Endothelial cell (in vitro differentiated cells): Measurements from ENCODE around the gene SRRM2. TPM values are rescaled to one million over a fixed set of nuclear protein-coding genes. Genes with fewer than 3 reads are reported as not detected.
A peak's percentile ranks its signal among the peaks of the same experiment; 100 is the strongest.

ENCODE experiments used
- DNase-seq: peaks from one replicate; pipeline ENCODE4 v3.0.0; 2021; ENCODE audit warnings: low spot score
- H3K27ac Mint-ChIP-seq: one replicate; pipeline ENCODE4 v1.8.0; 2021; ENCODE audit warnings: mixed read lengths, inconsistent platforms; ENCODE audit not compliant: unreplicated experiment
- H3K27me3 Mint-ChIP-seq: one replicate; pipeline ENCODE4 v1.8.0; 2021; ENCODE audit warnings: mild to moderate bottlenecking, moderate library complexity, mixed read lengths, inconsistent platforms; ENCODE audit not compliant: unreplicated experiment
- H3K36me3 Mint-ChIP-seq: one replicate; pipeline ENCODE4 v1.8.0; 2021; ENCODE audit warnings: mild to moderate bottlenecking, low read depth, mixed read lengths, inconsistent platforms; ENCODE audit not compliant: unreplicated experiment
- H3K4me1 Mint-ChIP-seq: one replicate; pipeline ENCODE4 v1.8.0; 2021; ENCODE audit warnings: mild to moderate bottlenecking, mixed read lengths, inconsistent platforms; ENCODE audit not compliant: unreplicated experiment
- H3K4me3 Mint-ChIP-seq: one replicate; pipeline ENCODE4 v1.8.0; 2021; ENCODE audit warnings: mild to moderate bottlenecking, mixed read lengths, inconsistent platforms; ENCODE audit not compliant: unreplicated experiment
- H3K9me3 Mint-ChIP-seq: one replicate; pipeline ENCODE4 v1.8.0; 2021; ENCODE audit warnings: mixed read lengths, inconsistent platforms; ENCODE audit not compliant: unreplicated experiment
- total RNA-seq: library from RNA; stranded (reverse); fragmentation: NEBNext Ultra II Directional; extraction: Animal tissue kit (Norgen Biotek cat#: 25700); gene quantifications from one replicate; pipeline ENCODE4 v1.2.1, GENCODE V29; 2021; ENCODE audit not compliant: unreplicated experiment
- TF ChIP-seq, protein P1 (sequence below): fragments of 200-600 bp; sonication (generic); IDR thresholded peaks from one replicate; pipeline ENCODE4 v1.5.0; 2021; ENCODE audit warnings: antibody characterized with exemption; ENCODE audit not compliant: unreplicated experiment

Gene SRRM2
- total RNA-seq, 1 donor from 2014 or later = 456 TPM

GRCh38 chr16:2817340-2818271 is 65.2 kb downstream of the SRRM2 start:
- Mint-ChIP-seq H3K4me3 (no peak overlapping the region), H3K9me3 (no peaks in the 10 kb centered on the region), H3K36me3 (no peaks in the 10 kb centered on the region), H3K27me3 (peaks cover 12% of the 10 kb centered on the region), H3K27ac (no peak overlapping the region), H3K4me1 (no peaks in the 10 kb centered on the region)
- TF ChIP-seq, protein P1, sequence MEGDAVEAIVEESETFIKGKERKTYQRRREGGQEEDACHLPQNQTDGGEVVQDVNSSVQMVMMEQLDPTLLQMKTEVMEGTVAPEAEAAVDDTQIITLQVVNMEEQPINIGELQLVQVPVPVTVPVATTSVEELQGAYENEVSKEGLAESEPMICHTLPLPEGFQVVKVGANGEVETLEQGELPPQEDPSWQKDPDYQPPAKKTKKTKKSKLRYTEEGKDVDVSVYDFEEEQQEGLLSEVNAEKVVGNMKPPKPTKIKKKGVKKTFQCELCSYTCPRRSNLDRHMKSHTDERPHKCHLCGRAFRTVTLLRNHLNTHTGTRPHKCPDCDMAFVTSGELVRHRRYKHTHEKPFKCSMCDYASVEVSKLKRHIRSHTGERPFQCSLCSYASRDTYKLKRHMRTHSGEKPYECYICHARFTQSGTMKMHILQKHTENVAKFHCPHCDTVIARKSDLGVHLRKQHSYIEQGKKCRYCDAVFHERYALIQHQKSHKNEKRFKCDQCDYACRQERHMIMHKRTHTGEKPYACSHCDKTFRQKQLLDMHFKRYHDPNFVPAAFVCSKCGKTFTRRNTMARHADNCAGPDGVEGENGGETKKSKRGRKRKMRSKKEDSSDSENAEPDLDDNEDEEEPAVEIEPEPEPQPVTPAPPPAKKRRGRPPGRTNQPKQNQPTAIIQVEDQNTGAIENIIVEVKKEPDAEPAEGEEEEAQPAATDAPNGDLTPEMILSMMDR = no peak
- DNase-seq = no peak

DNA sequence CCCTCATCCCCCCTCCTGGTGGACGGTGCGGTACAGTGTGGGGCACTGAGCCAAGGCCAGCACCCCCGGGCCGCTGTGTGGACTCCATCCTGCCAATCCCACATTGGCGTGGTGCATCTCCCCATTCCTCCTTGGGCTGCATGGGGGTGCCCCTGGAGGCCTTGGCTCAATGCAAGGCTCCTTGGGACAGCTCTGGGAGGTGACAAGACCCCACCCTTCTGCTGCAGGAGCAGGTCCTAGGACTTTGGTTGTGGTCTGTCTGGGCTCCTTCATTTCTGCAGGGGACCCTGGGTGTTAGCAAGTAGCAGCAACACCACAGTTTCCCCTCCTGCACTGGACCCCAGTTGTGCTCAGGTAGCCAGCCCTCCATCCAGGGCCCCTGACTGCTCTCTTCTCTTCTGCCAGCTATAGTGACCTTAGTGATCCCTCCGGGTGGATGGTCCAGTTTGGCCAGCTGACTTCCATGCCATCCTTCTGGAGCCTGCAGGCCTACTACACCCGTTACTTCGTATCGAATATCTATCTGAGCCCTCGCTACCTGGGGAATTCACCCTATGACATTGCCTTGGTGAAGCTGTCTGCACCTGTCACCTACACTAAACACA is 65.9 kb downstream of the SRRM2 start:
- no peaks in the 10 kb centered on the region for H3K9me3 Mint-ChIP-seq
- peaks cover 12% of the 10 kb centered on the region for H3K27me3 Mint-ChIP-seq
- no peak overlapping the region for H3K27ac Mint-ChIP-seq
- TF ChIP-seq, protein P1 = no peak
- no peaks in the 10 kb centered on the region for H3K4me1 Mint-ChIP-seq
- peak overlapping the region; percentile 23 for H3K4me3 Mint-ChIP-seq
- no peaks in the 10 kb centered on the region for H3K36me3 Mint-ChIP-seq
- DNase-seq = no peak

GRCh38 chr16:2819179-2819938 is 66.9 kb downstream of the SRRM2 start:
- peaks cover 13% of the 10 kb centered on the region for H3K27me3 Mint-ChIP-seq
- no peaks in the 10 kb centered on the region for H3K36me3 Mint-ChIP-seq
- TF ChIP-seq, protein P1 = no peak
- H3K4me3 Mint-ChIP-seq = no peak overlapping the region
- no peaks in the 10 kb centered on the region for H3K9me3 Mint-ChIP-seq
- no peak for DNase-seq
- H3K4me1 Mint-ChIP-seq = no peaks in the 10 kb centered on the region
- no peak overlapping the region for H3K27ac Mint-ChIP-seq

DNA sequence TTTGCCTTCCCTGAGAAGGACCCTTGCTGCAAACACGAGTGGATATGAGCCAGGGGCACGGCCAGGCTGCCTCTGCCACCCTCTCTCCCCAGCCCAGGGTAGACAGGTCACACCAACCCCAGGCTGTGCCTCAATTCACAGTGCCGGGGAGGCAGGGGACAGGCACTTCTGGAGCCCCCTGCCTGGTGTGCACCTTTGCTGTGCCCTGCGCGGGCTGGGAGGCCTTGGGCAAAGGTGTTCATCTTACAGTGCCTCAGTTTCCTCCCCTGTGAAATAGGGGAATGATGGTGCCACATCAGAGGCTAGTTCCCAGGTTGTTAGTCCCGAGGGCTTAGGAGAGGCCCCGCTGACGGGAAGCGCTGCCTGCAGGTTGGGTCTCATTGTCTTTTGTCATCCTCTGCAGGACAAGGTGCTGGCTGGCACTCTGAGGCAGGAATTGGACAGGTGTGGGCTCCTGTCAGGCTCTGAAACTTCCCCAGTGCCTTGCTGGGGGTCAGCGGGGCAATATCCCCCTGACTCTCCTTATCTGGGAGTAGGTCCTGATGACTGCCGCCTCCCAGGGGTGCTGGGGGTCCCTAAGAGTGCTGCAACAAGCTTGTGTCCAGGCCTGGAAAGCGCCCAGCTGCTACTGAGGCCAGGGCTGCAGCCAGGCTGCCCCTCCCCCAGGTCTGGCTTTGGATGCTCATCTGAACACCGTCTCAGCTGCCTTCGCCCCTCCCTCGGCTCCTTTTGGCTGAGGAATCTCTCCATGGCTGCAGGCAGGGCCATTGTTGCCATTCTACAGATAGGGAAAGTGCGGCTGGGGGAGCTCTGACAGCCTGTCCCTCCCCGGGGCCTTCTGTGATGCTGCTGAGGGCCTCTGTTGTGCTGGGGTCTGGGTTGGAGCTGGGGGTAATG is 67.7 kb downstream of the SRRM2 start:
- no peak overlapping the region for H3K27ac Mint-ChIP-seq
- no peak for DNase-seq
- TF ChIP-seq, protein P1 = no peak

More for the DNA sequence above, 67.7 kb downstream of the SRRM2 start:
- Mint-ChIP-seq H3K36me3 (no peaks in the 10 kb centered on the region), H3K4me3 (no peak overlapping the region), H3K9me3 (no peaks in the 10 kb centered on the region), H3K4me1 (no peaks in the 10 kb centered on the region), H3K27me3 (peaks cover 13% of the 10 kb centered on the region)

Other genes starting within 250 kb of the SRRM2 start
- gene ATP6V0C, start 238.7 kb upstream of the SRRM2 start, total RNA-seq = 157 TPM
- gene AMDHD2, start 232.3 kb upstream of the SRRM2 start, total RNA-seq = 53.3 TPM
- not detected for gene CEMP1, start 221.2 kb upstream of the SRRM2 start, total RNA-seq
- gene PDPK1, start 214.6 kb upstream of the SRRM2 start, total RNA-seq = 33.6 TPM
- 24.3 TPM for gene KCTD5, start 70.1 kb upstream of the SRRM2 start, total RNA-seq
- 0.90 TPM for gene PRSS27, start 32.4 kb upstream of the SRRM2 start, total RNA-seq
- 195 TPM for gene ELOB, start 24.6 kb downstream of the SRRM2 start, total RNA-seq
- not detected for gene PRSS33, start 34.9 kb downstream of the SRRM2 start, total RNA-seq
- not detected for gene PRSS41, start 45.8 kb downstream of the SRRM2 start, total RNA-seq
- not detected for gene PRSS21, start 64.6 kb downstream of the SRRM2 start, total RNA-seq
- gene ZG16B, start 77.7 kb downstream of the SRRM2 start, total RNA-seq = 1.3 TPM
- gene PRSS22, start 105.5 kb downstream of the SRRM2 start, total RNA-seq = 0.59 TPM
- gene FLYWCH2, start 130.6 kb downstream of the SRRM2 start, total RNA-seq = 24.9 TPM
- gene FLYWCH1, start 159.3 kb downstream of the SRRM2 start, total RNA-seq = 50.8 TPM
- not detected for gene KREMEN2, start 211.6 kb downstream of the SRRM2 start, total RNA-seq
- 11.8 TPM for gene PAQR4, start 216.7 kb downstream of the SRRM2 start, total RNA-seq
- gene PKMYT1, start 227.8 kb downstream of the SRRM2 start, total RNA-seq = 12.2 TPM